Renal cortical epithelial cell (primary cell): ENCODE measurements around the gene SLC26A3. TPM values are rescaled to one million over a fixed set of nuclear protein-coding genes. Genes with fewer than 3 reads are reported as not detected.

Source experiments
- DNase-seq: peaks from one replicate; pipeline ENCODE4 v3.0.0-alpha.2; 2011; ENCODE audit warnings: low read depth
- total RNA-seq: library from RNA; depleted of rRNA; stranded (reverse); fragments of >200 nt; gene quantifications from 2 replicates; pipeline ENCODE4 v1.2.3, GENCODE V29; 2014

Gene SLC26A3
- total RNA-seq, 1 donor from 2014 or later = not detected

- no peak for DNase-seq
Measured at GRCh38 chr7:107816011-107816566, 13.1 kb upstream of the SLC26A3 start.

GRCh38 chr7:107815254-107815882, 12.3 kb upstream of the SLC26A3 start:
- no peak for DNase-seq

- no peak for DNase-seq
Measured at GRCh38 chr7:107813524-107813923, 10.5 kb upstream of the SLC26A3 start.

GRCh38 chr7:107811934-107812333, 8.9 kb upstream of the SLC26A3 start:
- DNase-seq = no peak

- DNase-seq = no peak
Measured at GRCh38 chr7:107810626-107811025, 7.6 kb upstream of the SLC26A3 start.

- no peak for DNase-seq
Measured at GRCh38 chr7:107809179-107809578, 6.2 kb upstream of the SLC26A3 start.

- DNase-seq = peak; percentile 11
Measured at GRCh38 chr7:107799647-107800264, 3.3 kb downstream of the SLC26A3 start.

- no peak for DNase-seq
Measured at GRCh38 chr7:107792364-107792763, 10.7 kb downstream of the SLC26A3 start.

- no peak for DNase-seq
Measured at GRCh38 chr7:107789647-107790046, 13.4 kb downstream of the SLC26A3 start.

GRCh38 chr7:107788662-107789061, 14.4 kb downstream of the SLC26A3 start:
- peak; percentile 6 for DNase-seq

GRCh38 chr7:107788216-107788615, 14.8 kb downstream of the SLC26A3 start:
- no peak for DNase-seq

GRCh38 chr7:107785926-107786325, 17.1 kb downstream of the SLC26A3 start:
- no peak for DNase-seq

- DNase-seq = no peak
Measured at GRCh38 chr7:107785170-107785569, 17.9 kb downstream of the SLC26A3 start.

GRCh38 chr7:107783648-107784047, 19.4 kb downstream of the SLC26A3 start:
- no peak for DNase-seq

GRCh38 chr7:107782374-107782773, 20.6 kb downstream of the SLC26A3 start:
- DNase-seq = no peak

- no peak for DNase-seq
Measured at GRCh38 chr7:107779647-107780099, 23.4 kb downstream of the SLC26A3 start.

GRCh38 chr7:107778283-107778682, 24.7 kb downstream of the SLC26A3 start:
- DNase-seq = no peak

- DNase-seq = no peak
Measured at GRCh38 chr7:107777702-107778101, 25.3 kb downstream of the SLC26A3 start.

GRCh38 chr7:107773027-107773426, 30.0 kb downstream of the SLC26A3 start:
- no peak for DNase-seq

GRCh38 chr7:107768263-107768662, 34.8 kb downstream of the SLC26A3 start:
- DNase-seq = peak; percentile 37

GRCh38 chr7:107767391-107767790, 35.6 kb downstream of the SLC26A3 start:
- no peak for DNase-seq

- no peak for DNase-seq
Measured at GRCh38 chr7:107758667-107759066, 44.4 kb downstream of the SLC26A3 start.

- no peak for DNase-seq
Measured at GRCh38 chr7:107754642-107755041, 48.4 kb downstream of the SLC26A3 start.
